HG03159 (cell line): ENCODE data around the gene FAM236B.
"Not testable (repeated sequence)": the region's sequence is repeated elsewhere in the genome, so short reads cannot be mapped to it uniquely, and the experiment has no call there.

Experiments used
- ATAC-seq: cut with Tn5 transposase; IDR thresholded peaks from one replicate; pipeline ENCODE4 v1.9.1; 2021; ENCODE audit warnings: mild to moderate bottlenecking, moderate library complexity; ENCODE audit not compliant: unreplicated experiment

FAM236B gene

DNA sequence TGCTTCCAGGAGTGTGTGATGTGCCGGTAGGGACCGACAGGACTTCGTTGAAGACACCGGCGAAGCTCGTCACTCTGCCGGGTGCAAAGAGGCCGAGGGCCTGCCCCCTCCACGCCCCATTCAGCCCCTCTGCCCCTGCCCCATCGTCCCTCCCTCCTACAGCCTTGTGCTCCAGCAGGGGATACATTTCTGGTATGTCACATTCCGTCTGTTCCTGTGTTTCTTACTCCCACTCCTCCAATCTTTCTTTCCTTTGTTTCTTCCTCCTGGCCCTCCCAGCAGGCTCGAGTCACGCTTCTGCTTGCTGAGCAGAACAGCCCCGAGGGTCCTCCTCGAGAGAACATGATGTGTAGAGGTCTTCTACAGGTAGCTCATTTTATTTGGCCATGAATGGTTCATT, at the start of gene FAM236B:
Gene FAM236B, minus strand, starts transcription at position 101 of the 400 bp plus-strand sequence. Its CDS starts 100 bp downstream, at position 1.
- ATAC-seq, result not testable (repeated sequence)

DNA sequence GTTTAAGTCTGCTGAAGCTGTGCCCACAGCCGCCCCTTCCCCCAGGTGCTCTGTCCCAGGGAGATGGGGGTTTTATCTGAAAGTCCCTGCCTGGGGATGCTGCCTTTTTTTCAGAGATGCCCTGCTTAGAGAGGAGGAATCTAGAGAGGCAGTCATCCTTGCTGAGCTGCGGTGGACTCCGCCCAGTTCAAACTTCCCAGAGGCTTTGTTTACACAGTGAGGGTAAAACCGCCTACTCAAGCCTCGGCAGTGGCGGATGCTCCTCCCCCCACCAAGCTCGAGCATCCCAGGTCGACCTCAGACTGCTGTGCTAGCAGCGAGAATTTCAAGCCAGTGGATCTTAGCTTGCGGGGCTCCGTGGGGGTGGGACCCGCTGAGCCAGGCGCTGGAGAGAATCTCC, 48.2 kb upstream of the FAM236B start:
- not testable (repeated sequence) for ATAC-seq

DNA sequence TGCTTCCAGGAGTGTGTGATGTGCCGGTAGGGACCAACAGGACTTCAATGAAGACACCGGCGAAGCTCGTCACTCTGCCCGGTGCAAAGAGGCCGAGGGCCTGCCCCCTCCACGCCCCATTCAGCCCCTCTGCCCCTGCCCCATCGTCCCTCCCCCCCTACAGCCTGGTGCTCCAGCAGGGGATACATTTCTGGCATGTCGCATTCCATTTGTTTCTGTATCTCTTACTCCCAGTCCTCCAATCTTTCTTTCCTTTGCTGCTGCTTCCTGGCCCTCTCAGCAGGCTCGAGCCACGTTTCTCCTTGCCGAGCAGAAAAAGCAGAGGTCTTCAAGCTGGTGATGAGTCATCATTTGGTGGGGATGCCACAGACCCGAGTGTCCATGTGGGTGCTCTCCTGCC, 25.6 kb upstream of the FAM236B start, which contains the start of gene FAM236D:
Gene FAM236D, minus strand, starts transcription at position 101 of the 400 bp plus-strand sequence. Its CDS starts 100 bp downstream, at position 1.
- not testable (repeated sequence) for ATAC-seq

DNA sequence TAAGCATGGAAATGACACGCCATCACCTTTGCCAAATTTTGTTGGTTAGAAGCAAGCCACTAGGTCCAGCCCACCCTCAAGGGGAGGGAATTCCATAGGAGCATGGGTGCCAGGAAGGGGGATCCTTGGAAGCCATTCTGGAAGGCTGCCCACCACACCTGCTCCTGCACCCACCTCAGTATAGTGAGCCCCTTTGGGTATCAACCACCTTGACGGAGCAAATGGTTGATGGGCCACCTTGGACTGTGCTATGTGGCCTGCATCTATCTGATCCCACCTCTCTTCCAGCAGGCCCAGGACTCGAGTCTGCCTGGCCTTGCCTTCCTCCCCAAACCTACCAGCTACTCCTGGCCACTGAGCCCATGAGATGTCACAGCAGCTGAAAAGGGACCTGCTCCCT, 7.9 kb upstream of the FAM236B start:
- ATAC-seq, result not testable (repeated sequence)

DNA sequence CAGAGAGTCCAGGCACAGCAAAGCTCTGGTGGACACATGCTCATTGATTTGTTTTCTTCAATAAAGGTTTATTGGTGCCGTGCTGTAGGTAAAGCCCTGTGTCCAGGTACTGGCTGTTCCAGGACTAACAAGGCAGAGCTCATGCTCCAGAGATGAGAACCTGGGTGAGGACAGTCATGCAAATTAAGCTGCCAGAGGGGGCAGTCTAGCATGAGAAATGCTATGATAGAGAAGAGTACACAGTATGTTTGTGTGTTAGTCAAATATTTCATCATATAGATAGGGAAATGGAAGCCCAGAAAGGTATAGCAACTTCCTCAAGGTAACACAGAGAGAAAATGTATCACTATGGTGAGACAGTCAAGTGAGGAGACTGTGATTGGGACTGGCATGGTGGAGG, 5.7 kb upstream of the FAM236B start:
- ATAC-seq, result not testable (repeated sequence)

DNA sequence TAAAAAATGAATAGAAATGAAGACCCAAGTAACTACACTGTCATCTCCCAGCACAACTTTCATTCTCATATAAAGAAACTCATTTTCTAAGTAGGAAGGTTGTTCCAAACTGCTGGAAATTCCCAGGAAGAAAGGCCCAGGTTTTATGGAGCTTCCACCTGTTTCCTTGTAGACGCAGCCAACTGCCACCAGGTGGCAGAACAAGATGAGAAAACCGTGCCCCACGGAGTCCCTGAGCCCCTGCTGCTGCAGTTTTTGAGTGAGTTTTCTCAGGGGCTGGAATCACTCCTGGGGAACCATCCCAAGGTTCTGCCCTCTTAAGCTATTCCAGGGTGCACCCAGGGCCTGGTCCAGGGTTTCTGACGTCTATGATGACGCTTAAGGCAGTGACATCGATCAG, 1.5 kb upstream of the FAM236B start:
- ATAC-seq, result not testable (repeated sequence)

DNA sequence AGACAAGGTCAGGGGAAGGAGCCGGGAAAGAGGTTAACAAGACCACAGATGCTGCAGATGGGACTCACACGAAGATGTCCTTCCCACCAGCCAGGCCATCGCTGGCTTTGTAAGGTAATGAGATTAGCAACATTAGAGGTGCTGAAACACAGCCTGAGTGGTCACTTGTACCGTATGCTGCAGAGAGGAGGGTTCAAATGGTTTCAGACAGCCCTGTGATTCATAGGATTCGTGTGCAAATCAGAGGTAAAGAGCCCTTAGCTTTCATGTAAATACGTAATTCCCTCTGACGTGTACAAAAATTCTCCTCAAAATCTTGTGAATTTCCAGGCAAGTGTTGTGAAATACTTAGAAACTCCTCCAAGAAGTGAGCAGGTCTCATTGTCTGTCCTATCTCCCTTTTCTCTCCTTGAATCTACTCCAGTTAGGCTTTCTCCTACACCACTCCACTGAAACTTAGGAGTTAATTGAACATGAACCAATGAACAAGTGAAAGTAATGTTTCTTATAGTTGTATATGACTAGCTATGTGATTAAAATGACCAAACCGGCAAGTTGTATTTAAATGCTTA, 991 bp upstream of the FAM236B start:
- not testable (repeated sequence) for ATAC-seq

DNA sequence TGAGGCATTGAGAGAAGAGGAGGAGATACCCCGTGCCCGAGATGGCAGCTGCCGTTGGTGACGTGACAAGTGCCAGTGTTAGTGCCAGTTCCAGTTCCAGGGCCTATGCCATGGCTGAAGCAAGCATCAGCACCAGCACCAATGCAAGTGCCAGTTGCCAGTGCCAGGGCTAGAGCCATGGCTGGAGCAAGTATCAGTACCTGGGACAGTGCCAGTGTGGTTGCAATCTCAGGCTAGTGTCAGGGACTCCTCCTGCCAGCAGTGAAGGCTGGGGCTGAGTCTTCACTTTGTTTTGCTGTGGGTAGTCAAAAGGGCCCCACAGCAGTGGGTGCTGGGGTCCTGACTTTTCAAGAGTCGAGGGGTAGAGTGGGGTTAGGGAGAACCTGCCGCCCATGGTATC, 4.3 kb downstream of the FAM236B start:
- ATAC-seq, result not testable (repeated sequence)

DNA sequence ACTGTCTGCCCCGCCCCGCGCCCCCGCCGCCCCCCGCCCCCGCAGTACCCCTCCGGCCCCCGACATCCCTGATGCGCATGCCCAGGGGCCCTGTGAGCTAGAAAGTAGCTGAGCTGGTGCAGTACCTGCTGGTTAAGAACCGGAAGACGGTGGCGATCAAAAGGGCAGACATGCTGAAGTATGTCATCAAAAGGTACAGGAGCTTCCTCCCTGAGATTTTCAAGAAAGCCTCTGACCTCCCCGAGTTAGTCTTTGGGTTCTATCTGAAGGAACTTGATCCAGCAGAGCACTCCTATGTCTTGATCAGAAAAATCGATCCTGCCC, 5.0 kb downstream of the FAM236B start:
- peak; percentile 73 for ATAC-seq

DNA sequence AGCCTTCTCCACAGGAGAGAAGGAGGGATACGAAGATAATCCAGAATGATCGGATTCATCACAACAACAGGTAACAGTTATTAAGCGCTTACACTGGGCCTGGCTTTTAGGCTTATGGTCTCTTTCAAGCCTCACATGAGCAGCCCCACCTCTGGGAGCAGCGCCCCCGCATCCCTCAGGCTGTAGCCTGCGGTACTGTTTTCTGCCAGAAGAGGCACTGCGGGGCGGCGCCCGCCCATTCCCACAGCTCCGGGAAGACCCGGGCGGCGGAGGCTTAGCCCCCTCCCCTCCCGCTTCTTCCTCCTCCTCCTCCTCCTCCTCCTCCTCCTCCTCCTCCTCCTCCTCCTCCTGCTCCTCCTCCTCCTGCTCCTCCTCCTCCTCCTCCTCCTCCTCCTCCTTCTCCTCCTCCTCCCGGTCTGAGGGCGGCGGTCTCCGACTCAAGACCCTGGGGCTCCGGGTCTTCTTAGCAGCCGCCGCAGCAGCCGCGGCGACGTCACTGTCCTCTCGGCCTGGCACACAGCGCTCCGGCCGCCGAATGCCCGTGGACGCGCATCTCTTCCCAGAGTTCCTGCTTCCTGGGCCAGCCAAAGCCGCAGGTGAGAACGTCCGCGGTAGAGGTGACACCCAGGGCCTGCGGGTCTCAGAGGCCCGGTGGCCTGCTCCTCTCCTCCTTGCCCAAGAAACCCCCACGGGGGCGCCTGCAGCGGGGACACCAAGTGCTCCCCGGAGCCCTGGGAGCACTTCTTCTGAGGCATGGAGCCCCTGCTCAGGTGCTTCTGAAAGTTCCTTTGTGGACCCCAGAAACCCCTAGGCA, 5.6 kb downstream of the FAM236B start, which contains the start of gene DMRTC1B:
Gene DMRTC1B, plus strand, starts transcription at position 238 of the 814 bp plus-strand sequence. CDS start 68,246 bp downstream, outside the sequence.
- peak; percentile 83 for ATAC-seq

DNA sequence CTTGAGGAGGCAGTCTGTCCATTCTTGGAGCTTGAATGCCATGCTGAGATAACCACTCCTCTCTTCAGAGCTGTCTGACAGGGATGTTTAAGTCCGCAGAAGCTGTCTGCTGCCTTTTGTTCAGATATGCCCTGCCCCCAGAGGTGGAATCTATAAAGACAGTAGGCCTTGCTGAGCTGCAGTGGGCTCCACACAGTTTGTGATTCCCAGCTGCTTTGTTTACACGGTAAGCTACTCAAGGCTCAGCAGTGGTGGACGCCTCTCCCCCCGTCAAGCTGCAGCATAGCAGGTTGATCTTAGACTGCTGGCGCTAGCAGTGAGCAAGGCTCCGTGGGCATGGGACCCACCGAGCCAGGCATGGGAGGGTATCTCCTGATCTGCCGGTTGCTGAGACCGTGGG, 22.0 kb downstream of the FAM236B start:
- ATAC-seq, result not testable (repeated sequence)

DNA sequence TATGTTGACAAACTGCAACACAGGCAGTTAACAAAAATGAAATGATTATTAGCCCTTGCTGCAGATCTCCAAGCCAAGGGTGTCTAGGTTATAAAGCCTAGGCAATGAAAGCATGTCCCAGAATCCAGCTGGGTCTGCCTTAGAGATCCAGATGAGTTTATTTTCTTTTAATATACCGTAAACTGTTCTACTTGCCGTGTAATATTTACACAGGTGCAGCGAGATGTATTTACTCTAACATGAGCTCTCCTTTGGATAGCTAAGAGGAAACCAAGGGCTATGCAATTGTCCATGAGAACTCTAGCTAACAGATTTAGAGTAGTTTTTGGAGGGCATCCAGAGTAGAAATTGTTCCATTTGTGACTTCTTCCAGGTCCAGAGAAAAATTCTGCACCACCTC, 33.9 kb downstream of the FAM236B start:
- ATAC-seq, result not testable (repeated sequence)

DNA sequence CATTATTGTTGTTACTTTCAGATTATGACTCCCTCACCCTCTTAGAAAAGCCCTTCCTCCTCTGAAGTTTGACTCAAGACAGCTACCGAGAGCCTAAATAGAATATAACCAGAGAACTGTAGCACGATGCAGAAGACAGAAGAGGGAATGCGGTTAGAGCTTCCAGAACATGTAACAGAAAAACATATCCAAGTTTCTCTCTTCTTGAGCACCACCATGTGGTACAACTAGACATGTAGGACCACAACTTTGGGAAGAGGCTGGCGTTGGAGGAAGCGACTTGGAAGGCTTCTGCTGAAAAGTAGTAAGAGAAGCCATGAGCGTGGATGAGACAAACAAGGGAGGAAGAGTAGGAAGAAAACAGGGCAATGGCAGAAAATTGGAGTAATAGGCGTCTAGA, 36.9 kb downstream of the FAM236B start:
- ATAC-seq, result not testable (repeated sequence)

DNA sequence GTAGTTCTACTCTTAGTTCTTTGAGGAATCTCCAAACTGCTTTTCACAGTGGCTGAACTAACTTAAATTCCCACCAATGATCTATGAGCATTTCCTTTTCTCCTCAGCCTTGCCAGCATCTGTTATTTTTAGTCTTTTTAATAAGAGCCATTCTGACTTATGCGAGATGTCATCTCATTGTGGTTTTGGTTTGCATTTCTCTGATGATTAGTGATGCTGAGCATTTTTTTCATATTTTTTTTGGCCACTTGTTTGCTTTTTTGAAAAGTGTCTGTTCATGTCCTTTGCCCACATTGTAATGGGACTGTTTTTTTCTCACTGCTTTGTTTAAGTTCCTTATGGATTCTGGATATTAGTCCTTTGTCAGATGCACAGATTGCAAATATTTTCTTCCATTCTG, 46.9 kb downstream of the FAM236B start:
- no peak for ATAC-seq

DNA sequence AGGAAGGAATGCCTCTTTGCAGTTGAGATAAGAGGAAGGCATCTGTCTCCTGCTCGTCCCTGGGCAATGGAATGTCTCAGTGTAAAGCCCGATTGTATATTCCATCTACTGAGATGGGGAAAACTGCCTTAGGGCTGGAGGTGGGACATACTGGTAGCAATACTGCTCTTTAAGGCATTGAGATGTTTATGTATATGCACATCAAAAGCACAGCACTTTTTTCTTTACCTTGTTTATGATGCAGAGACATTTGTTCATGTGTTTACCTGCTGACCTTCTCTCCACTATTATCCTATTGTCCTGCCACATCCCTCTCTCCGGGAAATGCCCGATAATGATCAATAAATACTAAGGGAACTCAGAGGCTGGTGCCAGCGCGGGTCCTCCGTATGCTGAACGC, 48.8 kb downstream of the FAM236B start:
- ATAC-seq, result not testable (repeated sequence)
